Trophoblast cell (in vitro differentiated cells and primary cell): ENCODE results near the gene SLC25A1.

Experiments used
- DNase-seq, 2 donors: peaks; one replicate each; pipeline ENCODE4 v3.0.0-alpha.2; 2016
- H2AFZ ChIP-seq: 2 replicates; pipeline ENCODE4 v1.6.1; 2013; ENCODE audit warnings: low read length, moderate library complexity, mild to moderate bottlenecking; ENCODE audit not compliant: insufficient read depth, poor library complexity
- H2AK5ac ChIP-seq: 2 replicates; pipeline ENCODE4 v1.6.1; 2013; ENCODE audit warnings: mild to moderate bottlenecking, low read length
- H2BK120ac ChIP-seq: 2 replicates; pipeline ENCODE4 v1.6.1; 2013; ENCODE audit warnings: low read length, mild to moderate bottlenecking, moderate library complexity; ENCODE audit not compliant: insufficient read depth, poor library complexity
- H2BK12ac ChIP-seq: 2 replicates; pipeline ENCODE4 v1.6.1; 2013; ENCODE audit warnings: mild to moderate bottlenecking, low read length, moderate library complexity
- H2BK5ac ChIP-seq: 2 replicates; pipeline ENCODE4 v1.6.1; 2013; ENCODE audit warnings: low read length, low read depth, moderate library complexity, mild to moderate bottlenecking; ENCODE audit not compliant: poor library complexity
- H3K14ac ChIP-seq: 2 replicates; pipeline ENCODE4 v1.6.1; 2013; ENCODE audit warnings: mild to moderate bottlenecking, low read length
- H3K18ac ChIP-seq: 2 replicates; pipeline ENCODE4 v1.6.1; 2013; ENCODE audit warnings: mild to moderate bottlenecking, low read length
- H3K23ac ChIP-seq: 2 replicates; pipeline ENCODE4 v1.6.1; 2013; ENCODE audit warnings: low read length
- H3K27ac ChIP-seq: 2 replicates; pipeline ENCODE4 v1.5.1; 2013; ENCODE audit warnings: low read depth, mild to moderate bottlenecking, inconsistent platforms, low read length, moderate library complexity
- H3K27me3 ChIP-seq: 2 replicates; pipeline ENCODE4 v1.6.1; 2013; ENCODE audit warnings: inconsistent platforms, mild to moderate bottlenecking, low read length, moderate library complexity; ENCODE audit not compliant: insufficient read depth
- H3K36me3 ChIP-seq, 2 experiments: 1 replicate in 1 of 2; 2 replicates in 1 of 2; pipeline ENCODE4 v1.6.1; 2013; ENCODE audit warnings: low read length in 2 of 2, mild to moderate bottlenecking in 2 of 2, moderate library complexity in 1 of 2; ENCODE audit not compliant: insufficient read depth in 2 of 2, control insufficient read depth in 1 of 2
- H3K4ac ChIP-seq: 2 replicates; pipeline ENCODE4 v1.6.1; 2013; ENCODE audit warnings: low read depth, mild to moderate bottlenecking, low read length, moderate library complexity
- H3K4me1 ChIP-seq, 2 experiments: 1 replicate in 1 of 2; 2 replicates in 1 of 2; pipeline ENCODE4 v1.6.1; 2013; ENCODE audit warnings: low read length in 2 of 2, mild to moderate bottlenecking in 2 of 2, moderate library complexity in 1 of 2; ENCODE audit not compliant: insufficient read depth in 2 of 2, control insufficient read depth in 1 of 2
- H3K4me2 ChIP-seq: 2 replicates; pipeline ENCODE4 v1.6.1; 2013; ENCODE audit warnings: inconsistent platforms, mild to moderate bottlenecking, low read length, moderate library complexity
- H3K4me3 ChIP-seq: 2 replicates; pipeline ENCODE4 v1.5.1; 2013; ENCODE audit warnings: mild to moderate bottlenecking, low read depth, low read length, inconsistent platforms
- H3K79me1 ChIP-seq: one replicate; pipeline ENCODE4 v1.6.1; 2013; ENCODE audit warnings: low read length
- H3K79me2 ChIP-seq: 2 replicates; pipeline ENCODE4 v1.6.1; 2013; ENCODE audit warnings: low read length, mild to moderate bottlenecking; ENCODE audit not compliant: control insufficient read depth, insufficient read depth, poor library complexity
- H3K9ac ChIP-seq: 2 replicates; pipeline ENCODE4 v1.6.1; 2013; ENCODE audit warnings: mild to moderate bottlenecking, low read length
- H3K9me3 ChIP-seq: 2 replicates; pipeline ENCODE4 v1.6.1; 2013; ENCODE audit warnings: low read depth, mild to moderate bottlenecking, control low read depth, inconsistent platforms, low read length; ENCODE audit not compliant: insufficient read depth
- H4K12ac ChIP-seq: 2 replicates; pipeline ENCODE4 v1.6.1; 2013; ENCODE audit warnings: low read depth, mild to moderate bottlenecking, low read length, moderate library complexity
- H4K8ac ChIP-seq: 2 replicates; pipeline ENCODE4 v1.6.1; 2013; ENCODE audit warnings: low read depth, mild to moderate bottlenecking, low read length, moderate library complexity
- H4K91ac ChIP-seq: one replicate; pipeline ENCODE4 v1.6.1; 2013; ENCODE audit warnings: low read depth, mild to moderate bottlenecking, low read length, moderate library complexity
- WGBS: extraction: QIAGEN DNeasy Blood & Tissue Kit; methylation state at CpG from one replicate; pipeline ENCODE4 v1.1.7; 2013; ENCODE audit warnings: missing lambda C conversion rate; ENCODE audit not compliant: insufficient read length, insufficient coverage; ENCODE audit errors: extremely low coverage; 5-methylcytosine and 5-hydroxymethylcytosine counted together

SLC25A1 gene

GRCh38 chr22:19212302-19212870, 33.9 kb upstream of the SLC25A1 start:
- Histone ChIP-seq H3K14ac (no peak overlapping the region), H3K4ac (no peak overlapping the region), H4K91ac (no peak overlapping the region), H3K4me2 (no peak overlapping the region), H4K8ac (no peak overlapping the region), H2BK5ac (no peak overlapping the region), H3K9ac (no peak overlapping the region), H3K18ac (no peak overlapping the region), H4K12ac (no peak overlapping the region), H3K4me1 (peaks cover 0 to 1% of the 10 kb centered on the region in 2 experiments), H2AFZ (no peak overlapping the region), H3K27me3 (no peaks in the 10 kb centered on the region), H2AK5ac (no peak overlapping the region), H3K79me1 (no peaks in the 10 kb centered on the region), H3K4me3 (no peak overlapping the region), H3K9me3 (no peaks in the 10 kb centered on the region), H2BK12ac (no peak overlapping the region), H3K27ac (no peak overlapping the region), H3K79me2 (no peaks in the 10 kb centered on the region), H3K23ac (no peak overlapping the region), H2BK120ac (no peak overlapping the region), H3K36me3 (peaks cover 4 to 10% of the 10 kb centered on the region in 2 experiments)
- no peak for DNase-seq
- WGBS: no CpG with 5 or more reads among the region's 1 CpG

GRCh38 chr22:19210188-19210587, 31.7 kb upstream of the SLC25A1 start:
- Histone ChIP-seq H3K36me3 (peaks cover 4 to 6% of the 10 kb centered on the region in 2 experiments), H3K79me2 (no peaks in the 10 kb centered on the region), H2BK5ac (no peak overlapping the region), H2BK12ac (no peak overlapping the region), H3K4me1 (peaks cover 0 to 1% of the 10 kb centered on the region in 2 experiments), H3K4me2 (no peak overlapping the region), H2BK120ac (no peak overlapping the region), H3K4ac (no peak overlapping the region), H3K9ac (no peak overlapping the region), H2AK5ac (no peak overlapping the region), H3K23ac (no peak overlapping the region), H3K18ac (no peak overlapping the region), H4K12ac (no peak overlapping the region), H4K8ac (no peak overlapping the region), H3K27ac (no peak overlapping the region), H2AFZ (no peak overlapping the region), H3K4me3 (no peak overlapping the region), H3K9me3 (no peaks in the 10 kb centered on the region), H3K14ac (no peak overlapping the region), H3K27me3 (no peaks in the 10 kb centered on the region), H4K91ac (no peak overlapping the region), H3K79me1 (no peaks in the 10 kb centered on the region)
- WGBS: no CpG with 5 or more reads among the region's 14 CpGs
- DNase-seq: no peak

- Histone ChIP-seq H3K4me2 (no peak overlapping the region), H4K8ac (no peak overlapping the region), H3K4ac (no peak overlapping the region), H3K4me3 (no peak overlapping the region), H3K27me3 (no peaks in the 10 kb centered on the region), H2BK120ac (no peak overlapping the region), H3K14ac (no peak overlapping the region), H3K18ac (no peak overlapping the region), H4K12ac (no peak overlapping the region), H3K79me2 (no peaks in the 10 kb centered on the region), H3K36me3 (peaks cover 4 to 6% of the 10 kb centered on the region in 2 experiments), H3K9me3 (no peaks in the 10 kb centered on the region), H2BK5ac (no peak overlapping the region), H3K23ac (no peak overlapping the region), H3K27ac (no peak overlapping the region), H2AFZ (no peak overlapping the region), H3K79me1 (no peaks in the 10 kb centered on the region), H2BK12ac (no peak overlapping the region), H4K91ac (no peak overlapping the region), H3K9ac (no peak overlapping the region), H2AK5ac (no peak overlapping the region), H3K4me1 (peaks cover 0 to 1% of the 10 kb centered on the region in 2 experiments)
- no CpG with 5 or more reads among the region's 4 CpGs for WGBS
- no peak for DNase-seq
Measured at GRCh38 chr22:19208287-19208847, 29.8 kb upstream of the SLC25A1 start.

GRCh38 chr22:19207884-19208283, 29.3 kb upstream of the SLC25A1 start:
- Histone ChIP-seq H3K4me2 (no peak overlapping the region), H4K12ac (no peak overlapping the region), H2AFZ (no peak overlapping the region), H3K27ac (no peak overlapping the region), H3K14ac (no peak overlapping the region), H2AK5ac (no peak overlapping the region), H3K9me3 (no peaks in the 10 kb centered on the region), H3K79me2 (no peaks in the 10 kb centered on the region), H2BK5ac (no peak overlapping the region), H3K4ac (no peak overlapping the region), H4K8ac (no peak overlapping the region), H3K18ac (no peak overlapping the region), H3K27me3 (no peaks in the 10 kb centered on the region), H3K4me3 (no peak overlapping the region), H2BK12ac (no peak overlapping the region), H3K9ac (no peak overlapping the region), H3K23ac (no peak overlapping the region), H3K4me1 (peaks cover 0 to 1% of the 10 kb centered on the region in 2 experiments), H3K79me1 (no peaks in the 10 kb centered on the region), H3K36me3 (peaks cover 4 to 6% of the 10 kb centered on the region in 2 experiments), H2BK120ac (no peak overlapping the region), H4K91ac (no peak overlapping the region)
- DNase-seq: no peak
- WGBS: no CpG with 5 or more reads among the region's 5 CpGs
